Mucosa of rectum (tissue), 2 donors: ENCODE results near the gene MAP3K7.

ENCODE experiments used
- H3K27ac ChIP-seq, 2 donors: one replicate each; pipeline ENCODE4 v1.7.0; 2013; ENCODE audit warnings: inconsistent platforms in 2 of 2, low read depth in 2 of 2, low read length in 2 of 2
- H3K27me3 ChIP-seq, 2 donors: one replicate each; pipeline ENCODE4 v1.7.0; 2013; ENCODE audit warnings: low read length in 2 of 2; ENCODE audit not compliant: control insufficient read depth in 2 of 2, insufficient read depth in 2 of 2
- H3K36me3 ChIP-seq, 2 donors: one replicate each; pipeline ENCODE4 v1.7.0; 2013; ENCODE audit warnings: low read length in 2 of 2; ENCODE audit not compliant: control insufficient read depth in 2 of 2, insufficient read depth in 2 of 2
- H3K4me1 ChIP-seq, 2 donors: one replicate each; pipeline ENCODE4 v1.7.0; 2013; ENCODE audit warnings: low read length in 2 of 2, mild to moderate bottlenecking in 1 of 2; ENCODE audit not compliant: control insufficient read depth in 2 of 2, insufficient read depth in 2 of 2
- H3K4me3 ChIP-seq, 2 donors: one replicate each; pipeline ENCODE4 v1.7.0; 2013; ENCODE audit warnings: low read length in 2 of 2
- H3K9ac ChIP-seq, 2 donors: one replicate each; pipeline ENCODE4 v1.7.0; 2013; ENCODE audit warnings: low read length in 2 of 2, low read depth in 1 of 2, mild to moderate bottlenecking in 1 of 2
- H3K9me3 ChIP-seq, 2 donors: one replicate each; pipeline ENCODE4 v1.7.0; 2013; ENCODE audit warnings: low read length in 2 of 2; ENCODE audit not compliant: control insufficient read depth in 2 of 2
- donor health status: healthy.
- donor health status: Normal muscosa, but diverticular disease.

MAP3K7 gene

DNA sequence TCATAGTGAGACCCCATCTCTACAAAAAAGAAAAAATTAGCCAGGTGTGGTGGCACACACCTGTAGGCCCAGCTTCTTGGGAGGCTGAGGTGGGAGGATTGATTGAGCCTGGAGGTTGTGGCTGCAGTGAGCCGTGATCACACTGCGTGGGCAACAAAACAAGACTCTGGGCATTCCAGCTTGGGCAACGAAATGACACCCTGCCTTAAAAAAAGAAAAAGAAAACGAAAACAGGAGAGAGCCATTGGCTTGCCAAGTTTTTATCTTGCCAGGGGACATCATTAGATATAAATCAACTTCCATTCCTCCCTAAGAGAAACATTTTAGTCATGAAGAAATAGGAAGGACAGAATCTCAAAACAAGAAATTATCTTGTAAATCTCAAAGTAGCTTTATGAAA lies 109.5 kb downstream of the MAP3K7 start:
- no peak overlapping the region for H3K9ac ChIP-seq

DNA sequence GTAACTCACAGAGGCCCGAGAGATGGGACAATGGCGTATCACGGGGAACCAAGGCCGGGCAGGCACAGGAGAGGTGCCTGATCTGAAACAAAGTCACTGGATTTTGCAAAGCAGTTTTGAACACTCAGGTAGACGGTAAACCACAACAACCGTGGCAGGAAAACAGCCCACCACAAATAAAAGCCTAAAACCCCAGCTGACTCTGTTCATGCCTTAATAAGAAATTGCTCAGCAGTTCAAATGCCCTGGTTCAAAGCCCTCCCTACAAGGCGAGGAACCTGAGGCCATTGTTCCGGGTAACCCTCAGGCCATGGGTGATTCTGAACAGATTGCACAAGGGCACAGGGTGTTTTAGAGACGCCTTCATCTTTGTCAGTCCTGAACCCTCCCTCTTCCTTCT lies 114.2 kb downstream of the MAP3K7 start:
- H3K9ac ChIP-seq: no peak overlapping the region
- no peaks in the 10 kb centered on the region for H3K9me3 ChIP-seq
- H3K27me3 ChIP-seq: no peaks in the 10 kb centered on the region
- no peaks in the 10 kb centered on the region for H3K36me3 ChIP-seq
- H3K27ac ChIP-seq: no peak overlapping the region
- H3K4me1 ChIP-seq: no peaks in the 10 kb centered on the region
- no peak overlapping the region for H3K4me3 ChIP-seq

More for the DNA sequence above, 109.5 kb downstream of the MAP3K7 start:
- Histone ChIP-seq H3K9me3 (no peaks in the 10 kb centered on the region), H3K36me3 (no peaks in the 10 kb centered on the region), H3K4me1 (no peaks in the 10 kb centered on the region), H3K4me3 (no peak overlapping the region), H3K27ac (no peak overlapping the region), H3K27me3 (no peaks in the 10 kb centered on the region)

DNA sequence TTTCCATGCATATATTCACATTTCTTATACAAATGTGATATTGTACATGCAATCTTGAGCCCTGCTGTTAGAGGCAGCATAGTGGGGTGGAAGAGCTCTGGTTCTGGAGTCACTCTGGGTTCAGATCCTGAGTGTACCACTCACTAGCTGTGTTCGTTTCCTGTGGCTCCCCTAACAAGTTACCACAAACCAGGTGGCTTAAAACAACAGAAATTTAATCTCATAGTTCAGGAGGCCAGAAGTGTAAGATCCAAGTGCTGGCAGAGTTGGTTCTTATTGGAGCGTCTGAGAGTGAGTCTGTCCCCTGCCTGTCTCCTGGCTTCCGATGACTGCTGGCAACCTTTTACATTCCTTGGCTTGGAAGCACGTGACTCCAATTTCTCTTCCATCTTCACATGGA lies 115.6 kb downstream of the MAP3K7 start:
- Histone ChIP-seq H3K9me3 (no peaks in the 10 kb centered on the region), H3K27ac (no peak overlapping the region)

DNA sequence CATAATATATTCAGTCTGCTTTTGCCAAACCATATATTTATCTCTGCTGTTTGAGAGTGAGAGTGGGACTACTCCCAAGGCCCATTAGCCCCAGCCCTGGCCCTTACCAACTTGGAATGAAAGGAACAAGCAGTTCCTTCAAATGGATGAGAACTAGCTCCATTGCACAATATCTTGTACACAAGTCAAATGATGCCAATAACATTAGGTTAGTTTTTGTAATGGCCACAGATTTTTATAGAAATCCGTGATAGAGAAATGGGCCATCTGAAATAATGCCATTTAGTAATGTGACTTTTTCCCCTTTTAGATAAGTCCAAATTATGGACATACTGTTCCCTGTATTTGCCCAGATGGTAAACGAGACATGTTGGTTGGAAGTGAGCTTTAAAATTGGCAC lies 117.0 kb downstream of the MAP3K7 start:
- Histone ChIP-seq H3K9me3 (no peaks in the 10 kb centered on the region), H3K27me3 (no peaks in the 10 kb centered on the region), H3K9ac (no peak overlapping the region), H3K4me3 (no peak overlapping the region), H3K4me1 (no peaks in the 10 kb centered on the region), H3K27ac (no peak overlapping the region), H3K36me3 (no peaks in the 10 kb centered on the region)

More for the DNA sequence above, 115.6 kb downstream of the MAP3K7 start:
- Histone ChIP-seq H3K36me3 (no peaks in the 10 kb centered on the region), H3K27me3 (no peaks in the 10 kb centered on the region), H3K4me3 (no peak overlapping the region), H3K9ac (no peak overlapping the region), H3K4me1 (no peaks in the 10 kb centered on the region)

DNA sequence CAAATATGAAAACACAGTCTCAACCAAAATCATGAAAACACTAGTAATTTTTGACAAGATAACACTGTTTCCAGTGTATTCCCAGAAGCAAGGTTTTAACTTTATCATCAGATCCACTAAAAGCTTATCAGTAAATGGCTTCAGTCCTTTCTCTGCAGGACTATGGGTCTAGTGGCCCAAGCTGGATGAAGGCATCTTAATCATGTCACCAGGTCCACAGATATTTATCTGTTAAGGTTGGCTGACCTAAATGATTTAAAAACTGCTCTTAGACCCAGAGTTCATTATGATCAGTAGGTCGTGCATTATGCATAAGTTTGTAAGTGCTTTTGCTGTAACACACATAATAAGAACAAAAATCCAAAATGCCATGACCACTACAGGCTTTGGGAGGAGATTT lies 118.0 kb downstream of the MAP3K7 start:
- no peaks in the 10 kb centered on the region for H3K4me1 ChIP-seq
- H3K27ac ChIP-seq: no peak overlapping the region
- H3K36me3 ChIP-seq: no peaks in the 10 kb centered on the region
- no peak overlapping the region for H3K4me3 ChIP-seq
- H3K27me3 ChIP-seq: no peaks in the 10 kb centered on the region
- H3K9ac ChIP-seq: no peak overlapping the region
- H3K9me3 ChIP-seq: no peaks in the 10 kb centered on the region

DNA sequence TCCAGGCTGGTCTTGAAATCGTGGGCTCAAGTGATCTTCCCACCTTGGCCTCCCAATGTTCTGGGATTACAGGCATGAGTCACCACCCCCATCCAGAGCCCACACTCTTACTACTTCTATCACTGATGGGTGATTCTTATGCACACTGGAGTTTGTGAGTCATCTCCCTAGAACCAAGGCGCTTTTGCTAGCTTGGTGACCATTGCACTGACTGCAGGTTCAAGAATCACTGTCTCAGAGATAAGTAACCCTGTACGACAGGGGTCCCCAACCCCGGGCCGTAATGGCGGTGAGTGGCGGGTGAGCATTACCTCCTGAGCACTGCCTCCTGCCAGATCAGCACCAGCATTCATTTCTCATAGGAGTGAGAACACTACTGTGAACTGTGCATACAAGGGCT lies 118.8 kb downstream of the MAP3K7 start:
- no peak overlapping the region for H3K9ac ChIP-seq
- no peaks in the 10 kb centered on the region for H3K4me1 ChIP-seq
- H3K9me3 ChIP-seq: no peaks in the 10 kb centered on the region
- no peaks in the 10 kb centered on the region for H3K36me3 ChIP-seq
- no peaks in the 10 kb centered on the region for H3K27me3 ChIP-seq
- no peak overlapping the region for H3K4me3 ChIP-seq
- H3K27ac ChIP-seq: no peak overlapping the region

DNA sequence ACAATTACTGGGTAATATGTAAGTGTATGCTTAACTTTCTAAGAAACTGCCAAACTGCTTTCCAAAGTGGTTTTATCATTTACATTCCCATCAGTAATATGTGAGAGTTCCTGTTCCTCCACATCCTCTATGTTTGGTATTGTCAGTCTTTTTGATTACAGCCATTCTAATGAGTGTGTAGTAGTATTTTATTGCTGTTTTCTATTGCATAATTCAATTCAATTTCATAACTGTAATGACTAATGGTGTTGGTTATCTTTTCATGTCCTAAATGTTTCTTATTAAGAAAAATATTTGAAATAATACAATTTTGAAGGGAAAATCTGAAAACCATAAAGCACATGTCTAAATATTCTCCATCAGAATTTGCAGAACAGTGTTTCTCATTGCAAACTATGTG lies 119.3 kb downstream of the MAP3K7 start:
- no peaks in the 10 kb centered on the region for H3K36me3 ChIP-seq
- no peaks in the 10 kb centered on the region for H3K4me1 ChIP-seq
- H3K4me3 ChIP-seq: no peak overlapping the region
- H3K27me3 ChIP-seq: no peaks in the 10 kb centered on the region
- no peaks in the 10 kb centered on the region for H3K9me3 ChIP-seq
- H3K27ac ChIP-seq: no peak overlapping the region
- H3K9ac ChIP-seq: no peak overlapping the region

DNA sequence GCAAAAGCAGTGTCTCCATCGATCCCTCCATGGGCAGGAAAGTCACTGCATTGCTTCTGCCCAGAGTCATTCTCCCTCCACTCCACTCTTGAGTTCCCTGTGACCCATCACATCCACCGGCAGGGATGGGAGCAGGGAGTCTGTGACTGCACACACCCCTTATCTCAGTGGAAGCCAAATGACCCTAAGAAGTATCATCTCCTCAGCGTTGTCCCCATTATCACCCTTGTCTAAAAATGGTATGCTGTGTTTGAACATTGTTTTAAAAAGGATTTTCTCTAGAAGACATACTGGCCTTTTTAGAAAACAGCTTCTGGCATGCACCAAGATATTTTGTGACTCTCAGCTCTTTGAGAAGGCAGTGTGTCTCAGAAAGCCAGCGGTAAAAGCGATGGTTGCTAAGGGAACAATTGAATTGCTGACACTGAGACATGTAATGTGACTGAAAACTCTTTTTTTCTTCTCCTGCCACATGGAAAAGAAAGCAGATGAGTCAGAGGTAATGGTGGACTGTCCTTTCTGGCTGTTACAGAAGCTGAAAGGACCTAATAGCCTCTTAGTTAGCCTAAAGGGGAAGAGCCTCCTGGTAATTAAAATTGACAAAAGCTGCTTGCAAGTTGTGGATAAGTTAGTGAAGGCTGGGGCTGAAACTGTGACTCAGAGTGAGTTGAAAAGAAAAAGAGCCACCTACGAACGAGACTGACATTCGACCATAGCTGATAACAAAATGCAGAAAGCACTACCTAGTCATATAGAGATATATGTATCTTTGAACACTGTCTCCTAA lies 120.5 kb downstream of the MAP3K7 start:
- Histone ChIP-seq H3K4me1 (no peaks in the 10 kb centered on the region), H3K9ac (no peak overlapping the region), H3K27me3 (no peaks in the 10 kb centered on the region), H3K27ac (no peak overlapping the region), H3K9me3 (no peaks in the 10 kb centered on the region), H3K36me3 (no peaks in the 10 kb centered on the region), H3K4me3 (no peak overlapping the region)

DNA sequence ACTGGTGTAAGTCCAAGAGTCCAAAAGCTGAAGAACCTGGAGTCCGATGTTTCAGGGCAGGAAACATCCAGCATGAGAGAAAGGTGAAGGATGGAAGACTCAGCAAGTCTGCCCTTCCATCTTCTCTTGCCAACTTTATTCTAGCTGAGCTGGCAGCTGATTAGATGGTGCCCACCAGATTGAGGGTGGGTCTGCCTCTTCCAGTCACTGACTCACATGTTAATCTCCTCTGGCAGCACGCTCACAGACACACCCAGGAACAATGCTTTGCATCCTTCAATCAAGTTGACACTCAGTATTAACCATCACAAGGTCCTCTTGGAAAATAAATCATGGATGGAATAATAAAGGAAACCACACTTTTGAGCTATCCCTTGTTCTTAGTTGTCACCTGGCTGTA lies 121.2 kb downstream of the MAP3K7 start:
- Histone ChIP-seq H3K4me1 (no peaks in the 10 kb centered on the region), H3K27ac (no peak overlapping the region), H3K9me3 (no peaks in the 10 kb centered on the region), H3K4me3 (no peak overlapping the region), H3K9ac (no peak overlapping the region), H3K27me3 (no peaks in the 10 kb centered on the region), H3K36me3 (no peaks in the 10 kb centered on the region)

DNA sequence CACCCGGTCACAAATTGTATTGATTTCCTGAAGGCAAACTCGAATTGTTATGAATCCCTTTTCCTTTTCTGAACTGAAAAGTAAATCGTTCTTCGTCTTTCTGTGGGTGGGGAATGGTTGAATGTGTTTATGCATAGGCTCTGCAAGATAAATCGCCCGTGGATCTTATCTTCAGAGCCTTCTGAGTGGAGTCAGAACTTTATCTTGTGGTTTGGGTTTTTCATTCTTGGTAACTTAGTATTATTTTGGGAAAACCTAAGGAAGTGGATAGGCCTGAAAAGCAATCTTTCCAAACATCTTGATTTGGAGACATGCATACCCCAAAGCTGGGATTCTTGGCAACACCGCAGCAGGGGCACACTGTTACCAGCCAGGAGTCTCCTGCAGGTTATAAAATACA lies 122.4 kb downstream of the MAP3K7 start:
- H3K4me1 ChIP-seq: no peaks in the 10 kb centered on the region
- H3K4me3 ChIP-seq: no peak overlapping the region
- no peak overlapping the region for H3K9ac ChIP-seq
- H3K27me3 ChIP-seq: no peaks in the 10 kb centered on the region
- H3K9me3 ChIP-seq: no peaks in the 10 kb centered on the region
- H3K27ac ChIP-seq: no peak overlapping the region
- no peaks in the 10 kb centered on the region for H3K36me3 ChIP-seq
